GM21447 (cell line): Measurements from ENCODE around the gene PIGM.
A peak's percentile ranks its signal among the peaks of the same experiment; 100 is the strongest.
"Not testable (repeated sequence)": the region's sequence is repeated elsewhere in the genome, so short reads cannot be mapped to it uniquely, and the experiment has no call there.

ENCODE experiments used
- ATAC-seq: cut with Tn5 transposase; IDR thresholded peaks from one replicate; pipeline ENCODE4 v1.9.1; 2021; ENCODE audit not compliant: unreplicated experiment

Gene PIGM

DNA sequence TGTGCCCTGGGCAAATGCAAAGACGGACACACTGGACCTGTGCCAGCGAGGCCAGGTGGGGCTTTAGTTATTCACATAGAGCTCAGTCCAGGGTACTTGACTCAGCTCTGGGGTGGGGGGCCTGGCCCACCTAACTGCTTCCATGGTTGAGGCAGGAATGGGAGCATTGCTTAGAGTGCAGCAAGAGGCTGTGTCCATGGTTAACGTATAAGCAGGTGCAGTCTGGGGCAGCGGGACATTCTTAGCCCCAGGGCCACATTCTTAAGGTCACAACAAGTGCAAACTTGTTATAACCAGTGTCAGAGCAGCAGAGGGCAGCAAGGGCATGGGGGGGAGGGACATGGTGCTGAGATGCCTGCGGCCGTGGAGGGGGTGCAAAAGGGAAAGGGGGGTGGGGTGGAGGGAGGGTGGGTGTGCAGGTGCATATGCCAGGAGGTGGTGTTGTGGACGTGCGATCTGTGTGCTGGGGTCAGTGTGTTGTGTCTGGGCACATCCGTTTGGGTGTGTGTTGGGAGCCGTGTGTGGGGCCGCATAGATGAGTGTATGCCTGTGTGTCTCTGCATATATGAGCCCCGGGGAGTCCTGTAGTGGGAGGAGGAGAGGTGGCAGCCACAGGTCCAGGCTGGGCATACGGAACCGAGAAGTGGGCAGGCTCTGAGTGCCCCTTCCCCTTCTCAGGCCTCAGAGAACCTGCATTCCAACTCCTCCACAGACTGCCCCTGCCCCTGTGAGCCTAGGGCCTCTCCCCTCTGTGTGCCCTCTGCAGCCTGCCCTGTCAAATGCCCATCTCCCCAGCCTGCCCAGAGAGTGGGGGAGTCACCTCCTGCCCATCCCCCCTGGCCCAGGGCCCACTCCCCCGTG, 29.8 kb upstream of the PIGM start:
- ATAC-seq = no peak

DNA sequence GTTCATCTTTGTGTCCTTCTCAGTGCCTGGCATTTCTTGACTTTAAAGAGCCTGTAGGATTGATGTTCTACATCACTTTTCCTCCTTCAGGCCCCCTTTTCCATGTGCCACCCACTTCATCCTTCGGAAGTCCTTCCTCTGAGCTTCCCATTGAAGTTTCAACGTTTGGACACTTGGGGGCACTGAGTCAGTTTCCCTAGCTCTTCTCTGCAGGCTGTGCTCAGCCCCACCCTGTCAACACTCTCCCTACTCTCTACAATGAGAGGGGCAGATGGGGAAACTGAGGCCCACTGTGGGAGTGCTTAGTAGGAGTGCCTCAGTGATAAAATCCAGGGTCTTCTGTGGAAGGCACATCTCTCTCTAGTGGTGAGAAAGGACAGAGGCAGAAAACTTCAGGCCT, 26.3 kb upstream of the PIGM start:
- no peak for ATAC-seq

DNA sequence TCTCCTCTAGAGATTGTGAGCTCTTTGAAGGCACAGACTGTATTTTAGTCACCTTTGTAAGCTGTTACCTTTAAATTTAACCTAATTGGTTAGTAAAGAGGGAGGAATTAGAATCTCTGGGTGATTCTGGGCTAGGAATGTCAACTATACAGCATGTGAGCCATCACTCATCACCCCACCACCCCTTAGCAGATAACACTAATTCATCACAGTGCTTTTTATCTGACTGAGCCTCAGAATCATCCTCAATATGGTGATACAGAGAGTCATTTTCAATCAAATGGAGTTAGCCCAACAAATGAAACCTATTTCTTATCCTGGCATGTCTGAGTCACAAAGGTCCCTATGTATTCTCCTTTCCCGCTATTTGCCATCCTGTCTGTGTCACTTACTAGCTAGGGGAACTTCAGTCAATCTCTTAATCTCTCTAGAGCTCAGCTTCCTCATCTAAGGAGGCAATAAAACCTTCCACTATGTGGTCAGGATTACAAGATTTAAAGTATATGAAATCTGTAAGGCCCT, 24.9 kb upstream of the PIGM start:
- ATAC-seq = no peak

DNA sequence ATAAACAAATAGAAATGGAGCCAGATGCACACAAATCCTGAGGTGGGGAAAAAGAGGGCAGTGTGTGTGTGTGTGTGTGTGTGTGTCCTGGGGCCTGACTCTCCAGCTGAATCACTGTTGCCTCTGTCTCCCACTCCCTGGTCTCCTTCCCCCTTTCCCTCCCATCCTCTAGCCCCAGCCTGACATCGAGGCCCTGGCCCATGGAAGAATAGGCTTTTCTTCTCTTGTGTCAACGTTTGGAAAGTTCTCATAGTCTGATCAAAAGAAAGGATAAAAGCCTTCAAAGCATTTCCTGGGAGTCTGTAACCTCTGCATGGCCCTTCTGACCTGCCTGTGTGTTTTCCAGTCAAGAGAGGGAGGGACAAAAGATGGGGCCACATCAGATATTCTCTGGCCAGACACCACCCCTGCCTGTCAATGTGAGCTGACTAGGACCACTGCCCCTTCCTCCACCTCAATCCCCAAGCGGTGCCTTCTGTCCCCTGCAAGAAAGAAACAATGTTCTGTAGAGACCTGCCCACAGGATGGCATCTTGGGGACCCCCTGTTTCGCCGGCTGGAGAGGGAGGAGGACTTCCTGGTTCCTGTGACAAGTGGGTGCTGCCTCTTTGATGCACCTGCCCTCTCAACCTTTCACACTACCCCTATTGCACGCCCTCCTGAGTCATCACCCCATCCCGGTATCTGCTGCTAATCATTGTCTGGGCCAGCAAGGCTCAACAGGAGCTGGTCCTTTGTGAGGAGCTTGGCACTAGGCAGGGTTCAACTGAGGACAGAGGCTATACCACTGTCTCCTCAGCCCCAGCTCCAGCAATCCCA, 22.0 kb upstream of the PIGM start:
- no peak for ATAC-seq

DNA sequence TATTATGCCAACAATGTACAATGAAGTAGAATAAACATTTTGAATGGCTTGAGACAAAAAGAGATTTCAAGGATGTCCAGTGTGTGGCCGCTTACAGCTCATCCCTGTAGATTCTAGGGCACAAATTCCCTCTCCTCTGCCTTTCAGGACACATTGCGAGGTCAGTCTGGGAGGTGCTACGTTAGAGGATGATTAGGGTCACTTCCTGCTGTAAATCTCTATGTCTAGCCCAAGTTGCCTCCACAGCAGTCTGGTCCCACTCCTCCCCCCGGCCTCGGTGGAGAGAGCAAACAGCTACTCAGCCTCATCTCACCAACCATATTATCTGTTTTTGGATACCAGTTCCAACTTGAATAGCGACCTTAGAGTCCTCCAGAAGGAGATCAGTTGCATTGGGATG, 21.1 kb upstream of the PIGM start:
- ATAC-seq = no peak

DNA sequence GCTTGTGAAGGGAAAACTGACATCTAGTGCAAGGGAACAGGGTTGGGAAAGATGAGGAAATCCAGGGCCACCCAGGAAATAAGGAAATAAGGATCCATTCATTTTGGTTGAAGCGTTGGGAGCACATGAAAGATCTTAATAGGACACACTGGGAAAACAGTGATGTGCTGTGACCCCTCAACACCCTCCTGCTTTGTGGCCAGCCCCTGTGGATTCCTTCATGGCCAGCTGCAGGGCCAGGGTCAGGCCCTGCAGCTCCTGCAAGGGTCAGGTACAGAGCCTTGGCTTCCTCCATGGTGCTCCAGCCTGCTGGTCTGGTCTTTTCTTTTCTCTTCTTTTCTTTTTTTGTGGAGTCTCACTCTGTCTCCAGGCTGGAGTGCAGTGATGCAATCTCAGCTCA, 18.8 kb upstream of the PIGM start:
- no peak for ATAC-seq

DNA sequence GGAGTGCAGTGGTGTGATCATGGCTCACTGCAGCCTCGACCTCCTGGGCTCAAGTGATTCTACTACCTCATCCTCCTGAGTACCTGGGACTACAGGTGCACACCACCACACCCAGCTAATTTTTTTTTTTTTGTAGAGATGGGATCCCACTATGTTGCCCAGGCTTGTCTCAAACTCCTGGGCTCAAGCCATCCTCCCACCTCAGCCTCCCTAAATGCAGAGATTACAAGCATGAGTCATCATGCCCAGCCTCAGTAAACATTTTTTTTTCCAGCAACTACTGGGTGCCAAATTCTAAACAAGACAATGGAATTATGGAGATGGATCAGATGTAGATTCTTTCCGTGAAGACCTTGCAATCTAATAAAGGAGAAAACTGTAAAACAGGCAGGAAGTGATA, 18.4 kb upstream of the PIGM start:
- not testable (repeated sequence) for ATAC-seq

DNA sequence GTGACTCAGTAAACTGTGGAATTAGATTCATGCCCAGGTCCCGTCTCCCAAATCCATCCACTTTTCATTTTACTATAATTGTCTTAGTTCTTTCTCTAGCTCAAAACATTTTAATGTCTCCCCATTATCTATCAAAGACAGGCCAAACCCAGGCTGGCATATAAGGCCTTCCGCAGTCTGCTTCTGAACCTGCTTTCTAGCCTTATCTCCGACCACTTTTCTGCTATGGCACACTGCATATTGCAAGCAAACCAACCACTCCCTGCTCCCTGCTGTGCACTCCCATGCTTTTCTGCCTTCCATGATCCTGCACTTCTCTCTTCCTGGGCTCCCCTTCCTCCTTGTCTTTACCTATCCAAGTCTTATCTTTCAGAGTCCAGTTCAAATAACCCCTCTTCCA, 17.3 kb upstream of the PIGM start:
- ATAC-seq = no peak

DNA sequence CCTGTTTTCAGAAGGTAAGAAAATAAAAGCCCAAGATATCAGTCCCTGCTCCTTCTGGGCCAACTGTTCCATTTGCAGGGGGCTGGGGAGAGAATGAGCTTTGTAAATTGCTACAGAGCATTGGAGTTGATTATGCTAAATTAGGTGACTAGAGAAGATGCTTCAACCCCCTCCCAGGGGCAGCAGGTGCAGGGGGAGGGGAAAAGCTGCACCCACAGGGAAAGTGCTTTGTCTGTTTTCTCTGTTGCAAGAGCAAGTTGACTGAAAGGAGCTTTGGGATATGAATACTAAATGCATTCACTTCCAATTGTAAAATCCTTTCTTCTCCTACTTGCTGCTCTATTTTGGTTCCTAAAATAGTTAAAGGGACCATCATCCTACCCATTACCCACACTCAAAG, 16.5 kb upstream of the PIGM start:
- ATAC-seq = no peak

DNA sequence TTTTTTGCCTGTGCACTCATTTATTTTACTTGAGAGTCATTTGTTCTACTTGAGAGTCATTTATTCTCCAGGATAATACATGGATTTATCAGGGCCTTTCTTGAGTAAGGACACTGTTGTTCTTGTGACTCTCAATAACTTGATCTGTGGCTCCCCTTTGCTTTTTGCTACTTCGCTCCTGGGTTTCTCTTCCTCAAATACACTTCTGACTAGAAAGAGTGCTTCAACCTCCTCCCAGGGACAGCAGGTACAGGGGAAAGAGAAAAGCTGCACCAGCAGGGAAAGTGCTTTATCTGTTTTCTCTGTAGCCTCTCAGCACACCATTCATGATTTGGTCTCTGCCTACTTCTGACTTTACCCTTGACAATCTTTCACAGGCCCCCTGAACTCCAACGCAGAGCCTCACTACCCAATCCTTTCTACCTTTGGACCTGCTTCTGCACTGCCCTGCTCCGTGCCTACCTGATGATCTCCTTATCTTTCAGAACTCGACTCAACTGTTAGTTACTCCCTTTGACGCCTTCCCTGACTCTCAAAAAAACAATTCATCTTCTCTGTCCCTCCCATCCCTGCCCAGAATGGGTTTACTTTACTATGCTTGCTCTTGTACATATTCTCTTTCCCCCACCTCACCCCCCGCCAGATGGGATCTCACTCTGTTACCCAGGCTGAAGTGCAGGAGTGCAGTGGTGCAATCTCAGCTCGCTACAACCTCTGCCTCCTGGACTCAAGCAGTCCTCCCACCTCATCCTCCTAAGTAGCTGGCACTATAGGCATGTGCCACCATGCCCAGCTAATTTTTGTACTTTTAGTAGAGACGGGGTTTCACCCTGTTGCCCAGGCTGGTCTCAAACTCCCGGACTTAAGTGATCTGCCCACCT, 15.6 kb upstream of the PIGM start:
- ATAC-seq = peak; percentile 43

DNA sequence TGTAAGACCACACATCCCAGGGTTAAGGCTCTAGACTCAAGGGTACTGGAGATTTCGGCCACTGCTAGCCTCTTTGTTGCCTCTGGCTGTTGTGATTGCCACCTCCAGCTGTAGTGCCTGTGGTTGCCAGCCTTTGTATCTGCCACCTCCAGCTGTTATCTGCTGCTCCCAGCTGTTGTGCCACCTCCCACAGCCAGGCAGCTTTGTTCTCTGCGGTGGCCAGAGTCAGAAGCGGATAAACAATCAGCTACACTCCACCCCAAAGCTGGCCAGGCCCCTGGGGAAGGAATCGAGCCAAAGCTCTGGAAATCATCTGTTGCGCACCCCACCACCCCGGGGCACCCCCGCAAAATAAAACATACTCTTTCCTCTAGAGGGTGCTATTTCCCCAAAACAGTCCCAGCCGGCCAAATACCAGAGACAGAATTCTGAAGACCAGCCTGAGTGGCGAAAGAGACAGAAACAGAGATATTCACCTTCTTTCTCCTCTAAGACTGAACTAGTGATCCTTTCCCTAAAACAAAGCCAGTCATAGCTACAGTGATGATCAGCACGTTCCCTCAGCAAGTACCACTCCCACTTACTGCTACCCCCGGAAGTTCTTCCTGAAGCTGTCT, 14.8 kb upstream of the PIGM start:
- peak; percentile 81 for ATAC-seq

DNA sequence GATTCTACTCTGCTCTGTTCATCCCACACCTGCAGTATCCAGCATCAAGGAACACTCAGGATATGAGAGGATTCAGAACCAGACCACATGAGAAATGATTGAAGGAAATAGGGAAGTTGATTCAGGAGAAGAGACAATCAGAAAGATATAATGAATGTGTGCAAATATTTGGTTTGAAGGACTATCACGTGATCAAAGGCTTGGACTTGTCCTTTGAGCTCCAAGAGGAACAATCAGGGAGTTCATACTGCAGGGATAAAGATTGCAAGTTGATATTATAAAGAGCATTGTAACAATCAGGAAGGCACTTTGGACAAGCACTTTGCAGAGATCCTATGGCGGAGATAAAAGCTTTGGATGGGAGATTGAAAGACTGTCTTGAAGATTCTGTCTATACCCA, 13.9 kb upstream of the PIGM start:
- ATAC-seq = no peak

DNA sequence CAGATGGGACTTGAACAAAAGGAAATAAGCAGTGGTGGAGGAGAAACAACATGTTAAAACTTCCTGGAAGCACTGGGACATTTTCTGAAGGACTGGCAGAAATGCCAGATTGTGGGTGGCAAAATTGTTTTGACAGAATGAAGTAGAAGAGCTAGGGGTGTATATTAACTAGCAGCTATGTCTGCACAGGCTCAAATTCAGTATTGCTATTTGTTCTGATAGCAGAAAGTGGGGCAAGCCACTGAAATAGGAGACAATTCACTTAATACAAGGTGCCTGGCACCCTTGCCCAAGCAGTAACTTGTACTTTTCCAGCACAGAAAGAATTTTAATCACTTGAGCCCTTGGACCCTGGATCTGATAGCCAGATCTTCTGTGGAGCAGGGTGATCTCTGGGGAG, 11.8 kb upstream of the PIGM start:
- no peak for ATAC-seq

DNA sequence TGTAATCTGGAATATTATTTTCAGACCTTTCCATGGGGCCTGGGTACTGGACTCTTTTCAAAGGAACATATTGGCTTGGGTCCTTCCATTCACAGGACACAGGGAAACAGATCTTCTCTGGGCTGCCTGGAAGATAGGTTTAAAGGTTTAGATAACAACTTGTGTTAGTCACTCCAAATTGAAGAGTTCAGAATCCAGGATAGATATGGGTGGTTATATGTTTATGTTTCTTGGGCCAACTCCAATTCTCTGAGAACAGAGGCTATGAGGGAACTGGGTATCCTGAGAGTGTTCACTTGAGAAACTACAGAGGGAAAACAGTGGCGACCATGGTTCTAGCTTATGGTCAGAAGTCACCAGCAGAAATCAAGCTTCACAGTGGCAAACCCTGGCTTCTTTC, 8.7 kb upstream of the PIGM start:
- no peak for ATAC-seq

DNA sequence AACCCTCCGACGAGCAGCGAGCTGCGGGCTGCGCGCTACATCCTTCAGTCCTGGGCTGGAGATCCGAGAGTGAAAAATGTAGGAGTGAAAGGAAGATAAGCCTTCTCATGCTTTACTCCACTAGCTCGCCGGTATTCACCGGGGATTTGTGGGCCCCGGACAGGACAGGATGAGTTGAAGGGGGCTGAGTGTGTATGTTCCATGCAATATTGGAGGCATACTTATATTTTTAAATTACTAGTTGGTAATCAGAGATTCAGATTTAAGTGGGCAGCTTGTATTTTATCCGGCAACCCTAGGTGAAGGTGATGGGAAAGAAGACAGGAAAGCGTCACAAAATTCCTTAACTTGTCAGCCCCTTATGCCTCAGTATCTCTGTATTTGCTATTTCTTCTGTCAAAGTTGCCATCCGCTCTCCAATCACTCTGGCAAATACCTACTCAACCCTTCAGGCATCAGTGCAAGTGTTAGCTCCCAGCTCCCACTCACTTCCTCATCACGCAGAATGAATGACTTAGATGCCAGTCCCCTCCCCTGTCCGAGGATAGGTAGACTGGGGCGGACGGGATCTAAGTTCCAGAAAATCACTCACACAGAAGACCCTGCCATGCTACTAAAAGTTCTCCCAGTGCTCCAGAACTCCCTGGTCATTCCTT, 503 bp upstream of the PIGM start:
- ATAC-seq = peak; percentile 25

DNA sequence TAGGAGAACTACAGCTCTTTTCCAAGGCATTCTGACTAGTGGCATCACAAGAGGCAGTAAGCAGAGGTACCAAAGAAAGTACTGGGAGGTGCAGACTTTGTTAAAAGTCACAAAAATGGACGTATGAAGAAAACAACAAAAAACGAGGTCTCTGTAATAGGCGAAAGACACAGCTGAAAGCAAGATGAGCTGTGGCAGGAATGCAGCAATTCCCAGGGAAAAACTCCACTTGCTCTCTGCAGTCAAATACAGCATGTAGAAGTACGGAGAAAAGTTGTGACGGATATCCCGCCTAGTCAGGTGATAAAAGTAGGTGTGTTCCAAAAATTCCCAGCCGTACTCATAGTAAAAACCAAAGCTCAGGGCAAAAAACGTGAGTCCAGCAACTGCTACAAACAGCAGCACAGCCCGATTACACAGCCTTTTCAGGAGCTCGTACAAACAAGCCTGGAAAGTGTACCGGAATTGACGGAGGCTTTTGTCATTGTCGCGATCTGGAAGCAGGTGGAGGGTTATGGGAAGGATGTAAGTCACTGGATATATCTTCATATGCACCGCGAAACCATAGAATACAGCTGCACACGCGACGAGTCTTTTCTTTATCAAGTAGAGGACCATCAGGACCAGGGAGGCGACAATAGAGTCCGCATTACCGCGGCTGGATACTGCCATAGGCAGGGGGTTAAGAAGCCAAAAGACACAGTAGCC, 979 bp downstream of the PIGM start:
- ATAC-seq = peak; percentile 14

DNA sequence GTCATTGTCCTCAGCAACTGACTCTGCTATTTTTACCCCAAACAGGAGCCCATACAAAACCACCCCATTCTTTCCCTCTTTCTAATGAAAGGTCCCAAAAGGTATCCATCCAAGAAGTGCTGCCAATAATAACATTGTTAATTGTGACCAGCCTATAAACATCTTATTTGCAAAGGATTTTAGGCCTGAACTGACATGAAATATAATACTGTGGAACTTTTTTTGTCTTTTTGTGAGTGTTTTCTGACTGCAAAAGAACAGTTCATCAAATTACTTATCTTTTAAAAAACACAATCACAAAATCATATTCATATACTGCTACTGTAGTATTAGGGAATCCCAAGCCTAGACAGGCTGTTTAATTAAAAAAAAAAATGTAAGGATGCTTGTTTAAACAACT, 3.4 kb downstream of the PIGM start:
- ATAC-seq = no peak

DNA sequence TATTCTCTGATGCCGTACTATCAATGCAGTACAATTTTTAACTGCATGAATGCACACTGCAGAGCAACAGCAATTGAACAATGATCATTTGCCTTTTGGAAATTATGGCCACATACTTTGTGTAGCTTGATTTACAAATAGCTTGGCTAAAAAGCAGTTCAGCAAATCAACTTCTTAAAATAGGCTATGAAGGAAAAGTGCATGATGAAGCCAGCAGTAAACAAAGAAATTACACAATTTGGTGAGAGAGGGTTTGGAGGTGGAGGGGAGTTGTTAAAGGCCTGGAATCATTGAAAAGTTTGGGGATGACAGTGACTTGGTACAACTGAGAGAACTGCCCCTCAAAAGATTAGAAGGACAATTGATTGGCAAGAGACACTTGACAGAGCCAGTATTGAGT, 6.5 kb downstream of the PIGM start:
- no peak for ATAC-seq

DNA sequence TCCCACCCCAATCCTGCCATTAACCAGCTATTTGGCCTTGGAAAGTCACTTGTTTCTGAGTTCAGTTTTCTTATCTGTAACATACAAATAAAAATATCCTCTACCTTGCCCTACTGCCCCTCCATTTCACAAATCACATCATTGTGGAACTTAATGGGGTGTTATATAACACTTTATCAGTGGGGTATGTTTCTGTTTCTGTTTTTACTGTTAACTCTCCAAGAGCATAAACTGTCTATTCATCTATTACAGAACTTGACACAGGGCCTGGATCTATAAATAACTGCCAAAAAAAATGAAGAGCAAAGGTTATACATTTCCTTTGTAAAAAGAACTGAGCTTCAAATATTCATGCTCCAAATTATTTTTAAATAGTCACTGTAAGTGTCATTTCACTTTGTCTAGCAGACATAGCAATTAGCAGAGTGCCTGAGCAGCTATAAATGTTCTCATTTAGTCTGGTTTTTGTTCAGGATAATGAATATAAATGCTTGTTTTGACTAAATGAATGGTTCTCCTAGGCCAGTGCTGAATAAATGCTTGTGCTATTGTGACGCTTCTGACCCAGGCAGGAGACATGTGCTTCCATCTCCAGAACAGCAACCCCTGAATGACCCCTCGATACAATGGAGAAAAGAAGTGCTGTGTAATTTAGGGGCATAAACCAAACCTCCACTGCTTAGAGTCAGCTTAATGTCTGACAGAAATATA, 7.4 kb downstream of the PIGM start:
- ATAC-seq = no peak
